GM19099 (cell line): Measurements from ENCODE around the gene PANX1.

Experiments used
- POLR2A ChIP-seq: IDR thresholded peaks from 3 replicates; pipeline ENCODE4 v1.6.1; 2011; ENCODE audit warnings: low read depth; ENCODE audit not compliant: insufficient read length; ENCODE audit errors: extremely low read depth

PANX1 gene

GRCh38 chr11:94120946-94121345 lies 7.7 kb upstream of the PANX1 start:
- no peak for TF ChIP-seq POLR2A

GRCh38 chr11:94125407-94126115 lies 3.1 kb upstream of the PANX1 start:
- no peak for TF ChIP-seq POLR2A

- TF ChIP-seq POLR2A, result no peak
Measured at GRCh38 chr11:94127638-94128037, 1.0 kb upstream of the PANX1 start.

GRCh38 chr11:94128291-94128745 lies 323 bp upstream of the PANX1 start:
- no peak for TF ChIP-seq POLR2A

GRCh38 chr11:94129512-94130297 lies 1.1 kb downstream of the PANX1 start:
- TF ChIP-seq POLR2A, result no peak

- no peak for TF ChIP-seq POLR2A
Measured at GRCh38 chr11:94130298-94131046, 1.8 kb downstream of the PANX1 start.

GRCh38 chr11:94131047-94131717 lies 2.5 kb downstream of the PANX1 start:
- TF ChIP-seq POLR2A, result no peak

GRCh38 chr11:94131718-94132115 lies 3.1 kb downstream of the PANX1 start:
- TF ChIP-seq POLR2A, result no peak

GRCh38 chr11:94132152-94132558 lies 3.5 kb downstream of the PANX1 start:
- no peak for TF ChIP-seq POLR2A

- TF ChIP-seq POLR2A, result no peak
Measured at GRCh38 chr11:94132823-94133408, 4.3 kb downstream of the PANX1 start.

GRCh38 chr11:94133752-94134151 lies 5.1 kb downstream of the PANX1 start:
- TF ChIP-seq POLR2A, result no peak

GRCh38 chr11:94134651-94135512 lies 6.2 kb downstream of the PANX1 start:
- no peak for TF ChIP-seq POLR2A

- no peak for TF ChIP-seq POLR2A
Measured at GRCh38 chr11:94139416-94139815, 10.8 kb downstream of the PANX1 start.
